OCI-LY7 (cell line): ENCODE results near the gene UGT1A9.

Experiments used
- CTCF ChIP-seq: fragments of 200-600 bp; sonication (generic); conservative IDR thresholded peaks from 2 replicates; pipeline ENCODE4 v1.5.1; 2014; ENCODE audit warnings: mild to moderate bottlenecking, antibody characterized with exemption, low read length, moderate library complexity, mixed read lengths
- EZH2phosphoT487 ChIP-seq: fragments of 200-600 bp; sonication (generic); IDR thresholded peaks from 2 replicates; pipeline ENCODE4 v1.6.1; 2018; ENCODE audit warnings: low read depth, borderline replicate concordance, mild to moderate bottlenecking, mixed run types, antibody characterized with exemption, low read length, moderate library complexity, mixed read lengths

DNA sequence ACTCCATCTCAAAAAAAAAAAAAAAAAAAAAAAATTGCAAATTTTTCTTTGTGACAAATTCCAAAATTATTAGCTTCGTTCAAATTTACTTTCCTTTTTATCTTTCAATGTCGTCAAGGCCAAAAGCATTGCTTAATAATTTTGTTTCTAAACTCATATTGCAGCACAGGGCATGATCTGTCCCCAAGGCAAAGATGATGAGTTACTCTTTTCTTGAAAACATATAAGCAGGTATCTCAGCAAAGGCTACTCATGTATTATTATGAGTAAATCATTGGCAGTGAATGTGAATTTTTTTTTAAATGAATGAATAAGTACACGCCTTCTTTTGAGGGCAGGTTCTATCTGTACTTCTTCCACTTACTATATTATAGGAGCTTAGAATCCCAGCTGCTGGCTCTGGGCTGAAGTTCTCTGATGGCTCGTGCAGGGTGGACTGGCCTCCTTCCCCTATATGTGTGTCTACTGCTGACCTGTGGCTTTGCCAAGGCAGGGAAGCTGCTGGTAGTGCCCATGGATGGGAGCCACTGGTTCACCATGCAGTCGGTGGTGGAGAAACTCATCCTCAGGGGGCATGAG is 9.9 kb downstream of the UGT1A9 start, which contains the start of gene UGT1A7:
- TF ChIP-seq CTCF: no peak
- no peak for TF ChIP-seq EZH2phosphoT487
